Upper lobe of left lung (tissue), 4 donors: ENCODE data around the gene NKAIN4.

Experiments used
- EP300 ChIP-seq, 4 donors: sonication (generic); formaldehyde crosslinking; IDR thresholded peaks; one replicate each; pipeline ENCODE4 v1.5.1; 2017; ENCODE audit warnings: antibody characterized with exemption in 4 of 4, control low read depth in 2 of 4
- TF ChIP-seq, protein P1 (sequence below), 6 experiments: fragments of 450-650 bp in 4 of 6; fragments of 200-600 bp in 2 of 6; sonication (generic) in 2 of 6; IDR thresholded peaks; one replicate each; pipeline ENCODE4 v1.5.1; 2016 to 2019; ENCODE audit warnings: antibody characterized with exemption in 6 of 6

DNA sequence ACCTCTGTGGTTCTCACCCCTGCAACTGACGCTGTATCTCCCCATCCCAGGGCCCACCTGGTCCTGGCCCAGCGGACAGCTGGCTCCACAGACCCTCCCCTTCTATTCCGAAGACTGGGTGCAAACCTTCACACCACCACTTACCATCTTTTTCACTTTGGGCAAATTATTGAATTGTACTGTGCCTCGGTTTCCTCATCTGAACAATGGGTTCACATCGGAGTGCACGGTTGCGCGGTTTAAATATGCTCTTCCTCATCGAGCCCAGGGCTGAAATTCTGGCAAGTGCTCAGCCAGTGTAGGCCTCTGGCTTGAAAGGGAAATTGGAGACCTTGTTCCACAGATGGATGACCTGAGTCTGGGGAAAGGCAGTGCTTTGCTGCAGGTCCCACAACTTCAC, 15.5 kb upstream of the NKAIN4 start:
- TF ChIP-seq, protein P1, sequence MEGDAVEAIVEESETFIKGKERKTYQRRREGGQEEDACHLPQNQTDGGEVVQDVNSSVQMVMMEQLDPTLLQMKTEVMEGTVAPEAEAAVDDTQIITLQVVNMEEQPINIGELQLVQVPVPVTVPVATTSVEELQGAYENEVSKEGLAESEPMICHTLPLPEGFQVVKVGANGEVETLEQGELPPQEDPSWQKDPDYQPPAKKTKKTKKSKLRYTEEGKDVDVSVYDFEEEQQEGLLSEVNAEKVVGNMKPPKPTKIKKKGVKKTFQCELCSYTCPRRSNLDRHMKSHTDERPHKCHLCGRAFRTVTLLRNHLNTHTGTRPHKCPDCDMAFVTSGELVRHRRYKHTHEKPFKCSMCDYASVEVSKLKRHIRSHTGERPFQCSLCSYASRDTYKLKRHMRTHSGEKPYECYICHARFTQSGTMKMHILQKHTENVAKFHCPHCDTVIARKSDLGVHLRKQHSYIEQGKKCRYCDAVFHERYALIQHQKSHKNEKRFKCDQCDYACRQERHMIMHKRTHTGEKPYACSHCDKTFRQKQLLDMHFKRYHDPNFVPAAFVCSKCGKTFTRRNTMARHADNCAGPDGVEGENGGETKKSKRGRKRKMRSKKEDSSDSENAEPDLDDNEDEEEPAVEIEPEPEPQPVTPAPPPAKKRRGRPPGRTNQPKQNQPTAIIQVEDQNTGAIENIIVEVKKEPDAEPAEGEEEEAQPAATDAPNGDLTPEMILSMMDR (IDR thresholded peaks at IDR 0.05): no peak
- no peak for TF ChIP-seq EP300 (IDR thresholded peaks at IDR 0.05)
